Measurements from ENCODE around the gene HLA-DOA.

The HLA-DOA gene

GRCh38 chr6:32982084-32982701 lies 27.2 kb downstream of the HLA-DOA start:
- peaks cover 10% of the 10 kb centered on the region for H3K4me1 ChIP-seq (ENCODE audit: low read depth, poor library complexity, severe bottlenecking)
- TF ChIP-seq CTCF (conservative IDR thresholded peaks at IDR 0.05; ENCODE audit: low read depth, low read length): no peak
- no peaks in the 10 kb centered on the region for H3K27me3 ChIP-seq (ENCODE audit: insufficient read depth, low read depth)
- no peak overlapping the region for H2AFZ ChIP-seq (ENCODE audit: low read depth)
- H3K79me2 ChIP-seq (ENCODE audit: insufficient read depth, low read depth): peaks cover 24% of the 10 kb centered on the region
- peaks cover 31% of the 10 kb centered on the region for H4K20me1 ChIP-seq (ENCODE audit: insufficient read depth)
- no peak overlapping the region for H3K4me3 ChIP-seq (IDR thresholded peaks at IDR 0.05; ENCODE audit: insufficient read depth, low read depth, low read length)
- peaks cover 21% of the 10 kb centered on the region; the same call in 1 of the 2 replicates for H3K36me3 ChIP-seq (ENCODE audit: insufficient read depth)
- no peak overlapping the region for H3K9ac ChIP-seq
- H3K27ac ChIP-seq: peak overlapping the region; percentile 1; the same call in 1 of the 2 replicates
- no peak overlapping the region for H3K4me2 ChIP-seq

GRCh38 chr6:32980488-32981038 lies 28.8 kb downstream of the HLA-DOA start:
- H3K4me1 ChIP-seq (ENCODE audit: low read depth, poor library complexity, severe bottlenecking): peaks cover 23% of the 10 kb centered on the region
- no peak overlapping the region for H3K9ac ChIP-seq
- TF ChIP-seq CTCF (conservative IDR thresholded peaks at IDR 0.05; ENCODE audit: low read depth, low read length): no peak
- peaks cover 40% of the 10 kb centered on the region for H3K79me2 ChIP-seq (ENCODE audit: insufficient read depth, low read depth)
- no peak overlapping the region for H3K27ac ChIP-seq
- no peak overlapping the region for H3K4me3 ChIP-seq (IDR thresholded peaks at IDR 0.05; ENCODE audit: insufficient read depth, low read depth, low read length)
- no peaks in the 10 kb centered on the region for H3K27me3 ChIP-seq (ENCODE audit: insufficient read depth, low read depth)
- H3K4me2 ChIP-seq: no peak overlapping the region
- no peak overlapping the region for H2AFZ ChIP-seq (ENCODE audit: low read depth)
- H4K20me1 ChIP-seq (ENCODE audit: insufficient read depth): peaks cover 46% of the 10 kb centered on the region
- peaks cover 36% of the 10 kb centered on the region; the same call in 1 of the 2 replicates for H3K36me3 ChIP-seq (ENCODE audit: insufficient read depth)

GRCh38 chr6:32979720-32980487 lies 29.5 kb downstream of the HLA-DOA start:
- H3K4me1 ChIP-seq (ENCODE audit: low read depth, poor library complexity, severe bottlenecking): peaks cover 30% of the 10 kb centered on the region
- H3K79me2 ChIP-seq (ENCODE audit: insufficient read depth, low read depth): peaks cover 47% of the 10 kb centered on the region
- peaks cover 42% of the 10 kb centered on the region; the same call in 1 of the 2 replicates for H3K36me3 ChIP-seq (ENCODE audit: insufficient read depth)
- H3K27ac ChIP-seq: peak overlapping the region; percentile 3; the same call in 1 of the 2 replicates
- no peak for TF ChIP-seq CTCF (conservative IDR thresholded peaks at IDR 0.05; ENCODE audit: low read depth, low read length)
- H3K4me3 ChIP-seq (IDR thresholded peaks at IDR 0.05; ENCODE audit: insufficient read depth, low read depth, low read length): no peak overlapping the region
- H3K4me2 ChIP-seq: no peak overlapping the region
- H3K27me3 ChIP-seq (ENCODE audit: insufficient read depth, low read depth): no peaks in the 10 kb centered on the region
- peaks cover 52% of the 10 kb centered on the region for H4K20me1 ChIP-seq (ENCODE audit: insufficient read depth)
- no peak overlapping the region for H2AFZ ChIP-seq (ENCODE audit: low read depth)
- H3K9ac ChIP-seq: no peak overlapping the region

- no peak overlapping the region for H2AFZ ChIP-seq (ENCODE audit: low read depth)
- H3K79me2 ChIP-seq (ENCODE audit: insufficient read depth, low read depth): peaks cover 66% of the 10 kb centered on the region
- no peak overlapping the region for H3K4me2 ChIP-seq
- H3K4me1 ChIP-seq (ENCODE audit: low read depth, poor library complexity, severe bottlenecking): peaks cover 26% of the 10 kb centered on the region
- no peak for TF ChIP-seq CTCF (conservative IDR thresholded peaks at IDR 0.05; ENCODE audit: low read depth, low read length)
- H3K27me3 ChIP-seq (ENCODE audit: insufficient read depth, low read depth): no peaks in the 10 kb centered on the region
- H4K20me1 ChIP-seq (ENCODE audit: insufficient read depth): peaks cover 72% of the 10 kb centered on the region
- H3K4me3 ChIP-seq (IDR thresholded peaks at IDR 0.05; ENCODE audit: insufficient read depth, low read depth, low read length): no peak overlapping the region
- H3K36me3 ChIP-seq (ENCODE audit: insufficient read depth): peaks cover 51% of the 10 kb centered on the region; the same call in 1 of the 2 replicates
- no peak overlapping the region for H3K9ac ChIP-seq
- no peak overlapping the region for H3K27ac ChIP-seq
These were observed 31.5 kb downstream of the HLA-DOA start for GRCh38 chr6:32977953-32978324.

Measured in KMS-11 (cell line).